ENCODE data around the gene EGFR.

EGFR gene

GRCh38 chr7:55240418-55241142 is 221.8 kb downstream of the EGFR start:
- TF ChIP-seq CTCF (conservative IDR thresholded peaks at IDR 0.05) = no peak
- TF ChIP-seq ZFX (IDR thresholded peaks at IDR 0.05) = no peak
- H3K27ac ChIP-seq = no peak overlapping the region

GRCh38 chr7:55241958-55242357 is 223.1 kb downstream of the EGFR start:
- no peak for TF ChIP-seq CTCF (conservative IDR thresholded peaks at IDR 0.05)
- TF ChIP-seq ZFX (IDR thresholded peaks at IDR 0.05) = no peak
- no peak overlapping the region for H3K27ac ChIP-seq

DNA sequence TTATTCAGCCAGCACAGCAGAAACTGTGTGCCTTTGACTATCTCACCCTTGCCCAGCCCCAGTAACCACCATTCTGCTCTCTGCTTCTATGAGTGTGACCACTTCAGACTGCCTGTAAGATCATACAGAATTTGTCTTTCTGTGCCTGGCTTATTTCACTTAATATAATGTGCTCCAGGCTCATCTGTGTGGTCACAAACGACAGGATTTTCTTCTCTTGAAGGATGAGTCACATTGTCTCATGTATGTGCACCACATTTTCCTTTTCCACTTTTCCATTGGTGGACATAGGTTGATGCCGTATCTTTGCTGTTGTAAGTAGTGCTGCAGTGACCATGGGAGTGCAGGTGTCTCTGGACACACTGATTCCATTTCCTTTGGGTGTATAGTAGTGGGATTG is 223.8 kb downstream of the EGFR start:
- TF ChIP-seq CTCF (conservative IDR thresholded peaks at IDR 0.05) = no peak
- TF ChIP-seq ZFX (IDR thresholded peaks at IDR 0.05) = no peak
- no peak overlapping the region for H3K27ac ChIP-seq

GRCh38 chr7:55244006-55244745 is 225.4 kb downstream of the EGFR start:
- TF ChIP-seq ZFX (IDR thresholded peaks at IDR 0.05) (no peak), CTCF (conservative IDR thresholded peaks at IDR 0.05) (no peak)
- H3K27ac ChIP-seq = no peak overlapping the region

GRCh38 chr7:55245271-55245723 is 226.5 kb downstream of the EGFR start:
- H3K27ac ChIP-seq = no peak overlapping the region
- TF ChIP-seq ZFX (IDR thresholded peaks at IDR 0.05) (no peak), CTCF (conservative IDR thresholded peaks at IDR 0.05) (no peak)

- no peak overlapping the region for H3K27ac ChIP-seq
- TF ChIP-seq ZFX (IDR thresholded peaks at IDR 0.05) = no peak
- no peak for TF ChIP-seq CTCF (conservative IDR thresholded peaks at IDR 0.05)
These were observed 227.4 kb downstream of the EGFR start for GRCh38 chr7:55246171-55246570.

DNA sequence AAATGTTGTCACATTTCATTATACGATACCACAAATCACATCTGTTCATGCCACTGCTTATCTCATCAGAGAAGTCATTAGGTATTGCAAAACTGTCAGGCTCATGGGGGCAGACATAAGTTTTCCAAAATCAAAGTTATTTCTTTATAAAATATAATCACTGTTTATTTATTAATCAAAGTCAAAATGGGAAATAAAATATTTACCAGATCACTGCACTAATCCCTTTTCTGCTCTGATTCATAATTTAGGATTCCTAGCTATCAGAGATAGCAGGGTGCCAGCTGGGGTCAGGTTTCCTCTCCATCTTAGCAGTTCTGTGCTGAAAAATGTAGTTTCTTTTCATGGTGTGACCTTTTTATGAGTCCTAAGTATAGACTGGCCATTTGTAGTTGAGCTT is 228.6 kb downstream of the EGFR start:
- H3K27ac ChIP-seq = no peak overlapping the region
- TF ChIP-seq CTCF (conservative IDR thresholded peaks at IDR 0.05) (no peak), ZFX (IDR thresholded peaks at IDR 0.05) (no peak)

Measured in C4-2B (cell line).